ENCODE results near the gene VTI1A.
"Not testable (repeated sequence)": the region's sequence is repeated elsewhere in the genome, so short reads cannot be mapped to it uniquely, and the experiment has no call there.

DNA sequence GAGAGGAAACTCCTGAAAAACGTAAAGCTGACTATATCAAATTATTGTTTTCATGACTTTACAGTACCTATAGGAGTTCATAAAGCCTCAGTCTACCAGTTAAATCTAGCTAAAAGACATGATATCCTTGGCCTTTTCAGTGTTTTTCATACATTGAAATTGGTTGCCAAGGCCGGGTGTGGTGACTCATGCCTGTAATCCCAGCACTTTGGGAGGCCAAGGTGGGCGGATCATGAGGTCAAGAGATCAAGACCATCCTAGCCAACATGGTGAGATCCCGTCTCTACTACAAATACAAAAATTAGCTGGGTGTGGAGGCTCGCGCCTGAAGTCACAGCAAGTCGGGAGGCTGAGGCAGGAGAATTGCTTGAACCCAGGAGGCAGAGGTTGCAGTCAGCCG lies 53.0 kb downstream of the VTI1A start:
- TF ChIP-seq CTCF (IDR thresholded peaks at IDR 0.05; ENCODE audit: poor library complexity); EZH2 (IDR thresholded peaks at IDR 0.05; ENCODE audit: borderline replicate concordance); EZH2phosphoT487 (IDR thresholded peaks at IDR 0.05; ENCODE audit: low read depth, severe bottlenecking, unreplicated experiment): not testable (repeated sequence)
